GM19023 (cell line): ENCODE data around the gene SSBP2.
"Not testable (repeated sequence)": the region's sequence is repeated elsewhere in the genome, so short reads cannot be mapped to it uniquely, and the experiment has no call there.

Experiments
- ATAC-seq: cut with Tn5 transposase; IDR thresholded peaks from one replicate; pipeline ENCODE4 v1.9.1; 2021; ENCODE audit warnings: mild to moderate bottlenecking, moderate library complexity; ENCODE audit not compliant: unreplicated experiment

Gene SSBP2

DNA sequence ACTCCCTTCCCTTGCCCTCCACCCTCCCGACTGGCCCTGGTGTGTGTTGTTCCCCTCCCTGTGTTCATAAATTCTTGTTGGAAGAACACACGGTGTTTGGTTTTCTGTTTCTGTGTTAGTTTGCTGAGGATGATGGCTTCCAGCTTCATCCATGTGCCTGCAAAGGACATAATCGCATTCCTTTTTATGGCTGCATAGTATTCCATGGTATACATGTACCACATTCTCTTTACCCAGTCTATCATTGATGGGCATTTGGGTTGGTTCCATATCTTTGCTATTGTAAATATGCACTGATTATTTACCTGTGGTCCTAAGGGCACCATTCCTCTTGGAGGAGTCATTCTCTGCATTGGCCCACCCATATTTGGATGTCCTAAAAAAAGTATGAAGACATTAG lies 277.5 kb downstream of the SSBP2 start:
- not testable (repeated sequence) for ATAC-seq

DNA sequence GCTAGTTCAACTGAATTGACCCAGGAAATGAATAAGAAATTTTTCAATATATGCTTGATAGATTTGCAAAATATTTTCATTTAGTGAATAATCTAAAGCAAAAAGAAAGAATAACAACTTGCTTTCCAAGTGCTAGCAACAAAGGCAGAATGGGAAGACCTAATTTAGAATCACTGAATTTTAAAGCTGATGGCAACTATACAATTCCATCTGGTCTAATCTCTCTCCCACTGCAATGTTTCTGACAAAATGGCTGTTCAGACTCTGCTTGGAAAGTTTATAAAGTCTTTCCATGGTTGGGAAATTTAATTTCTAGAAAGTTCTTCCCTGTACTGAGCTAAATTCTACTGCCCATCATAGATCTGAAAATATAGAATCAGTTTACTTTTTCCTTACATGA lies 281.2 kb downstream of the SSBP2 start:
- no peak for ATAC-seq

DNA sequence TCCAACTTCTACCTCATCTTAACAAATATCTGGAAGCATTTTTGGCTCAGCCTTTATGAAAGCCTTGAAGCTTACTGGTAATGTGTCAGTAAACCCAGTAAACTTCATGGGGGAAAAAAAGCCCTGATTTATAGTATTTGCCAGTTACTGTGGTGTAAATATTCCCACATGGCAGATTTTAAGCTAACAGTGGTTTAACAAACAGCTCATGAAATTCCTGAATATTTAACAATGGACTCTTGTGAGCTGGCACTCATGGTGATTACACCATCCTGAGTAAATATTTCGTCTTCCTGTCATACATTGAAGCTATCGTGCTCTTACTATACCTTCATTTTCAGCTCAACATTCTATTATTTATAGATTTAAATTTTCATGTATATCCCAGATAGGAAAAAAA lies 300.0 kb downstream of the SSBP2 start:
- no peak for ATAC-seq

DNA sequence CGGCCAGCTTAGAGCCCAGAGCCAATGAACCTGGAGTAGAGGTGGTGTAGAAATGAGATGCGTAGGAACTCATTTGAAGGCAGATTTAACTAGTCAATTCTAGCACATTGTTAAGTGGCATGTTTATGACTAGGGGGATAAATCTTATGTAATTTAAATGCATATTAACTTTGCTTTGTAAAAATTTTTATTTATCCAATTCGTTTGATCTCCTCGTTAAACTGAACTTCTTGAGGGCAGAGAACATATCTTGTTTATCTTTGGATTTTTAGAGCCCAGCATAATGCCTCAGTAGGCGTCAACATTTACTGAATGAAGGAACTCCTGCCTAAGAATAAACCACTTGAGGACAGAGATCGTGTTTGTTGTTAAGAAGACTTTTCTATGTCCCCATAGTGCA lies 315.9 kb downstream of the SSBP2 start:
- ATAC-seq: no peak

DNA sequence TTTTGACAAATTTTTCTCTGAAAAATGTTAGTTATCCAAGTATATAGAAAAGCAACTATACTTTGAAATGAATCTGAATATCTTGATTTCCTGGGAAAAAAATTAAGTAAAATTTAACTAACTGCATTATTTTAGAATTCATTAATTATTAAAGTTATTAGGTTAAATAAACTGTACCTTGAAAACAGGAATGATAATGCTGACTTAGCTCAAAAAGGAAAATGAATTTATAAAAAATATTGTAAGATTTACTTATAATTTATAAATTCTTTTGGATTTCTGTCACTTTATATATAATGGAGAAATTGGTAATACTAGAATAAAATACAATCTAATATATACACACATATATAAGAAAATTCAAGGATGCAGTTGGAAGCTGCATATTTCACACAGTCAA lies 320.9 kb downstream of the SSBP2 start:
- ATAC-seq: no peak

DNA sequence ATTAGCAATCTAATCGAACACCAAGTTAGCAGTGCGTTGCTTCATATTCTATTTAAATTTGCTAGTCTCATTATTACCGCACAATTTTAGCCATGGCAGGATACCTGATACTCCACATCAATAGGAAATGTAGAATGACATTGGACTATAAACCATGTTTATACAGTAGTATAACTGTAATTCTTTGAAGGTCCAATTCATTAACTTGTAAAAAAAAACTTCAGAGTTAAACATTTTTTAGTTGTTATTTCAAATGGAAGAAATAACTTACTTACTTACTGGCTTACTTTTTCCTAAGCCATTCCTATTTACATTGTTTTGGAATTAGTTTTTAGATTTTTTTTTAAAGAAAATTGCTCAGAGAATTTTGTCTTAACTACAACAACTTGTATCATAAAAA lies 321.5 kb downstream of the SSBP2 start:
- ATAC-seq: no peak

DNA sequence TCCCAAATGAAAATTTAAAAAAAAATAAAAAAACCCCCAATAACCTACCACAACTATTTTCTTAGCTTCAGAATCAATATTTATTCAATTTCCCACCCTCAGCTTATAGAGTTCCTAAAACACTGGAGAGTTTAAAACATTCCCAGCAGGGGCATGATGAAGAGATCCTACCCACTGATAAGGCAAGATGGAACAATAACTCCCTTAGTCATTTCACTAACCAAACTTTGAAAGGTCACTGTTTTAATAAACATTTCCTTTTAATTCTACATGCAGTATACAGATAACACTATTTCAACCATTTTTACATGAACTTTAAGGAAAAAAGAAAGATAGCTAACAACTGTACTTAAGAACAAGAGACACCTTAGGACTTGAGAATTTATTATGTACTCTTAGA lies 322.0 kb downstream of the SSBP2 start:
- no peak for ATAC-seq

DNA sequence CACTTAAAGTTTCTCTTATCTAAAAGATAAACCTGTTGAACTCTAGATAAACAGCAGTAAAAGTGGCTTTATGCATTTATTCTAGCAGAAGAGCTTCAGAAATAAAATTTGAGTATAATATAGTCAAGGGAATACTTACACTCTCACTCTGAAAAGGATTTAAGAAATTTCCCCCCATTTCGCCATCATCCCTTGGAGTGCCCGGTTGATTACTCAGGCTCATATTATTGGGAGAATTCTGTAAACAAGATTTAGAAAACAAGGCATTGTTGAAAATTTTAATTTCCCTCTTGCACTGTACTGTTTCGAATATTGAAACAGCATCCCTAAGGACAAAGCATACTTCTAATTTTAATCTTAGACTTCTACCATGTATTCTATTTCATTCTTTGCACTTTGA lies 322.5 kb downstream of the SSBP2 start:
- ATAC-seq: no peak

DNA sequence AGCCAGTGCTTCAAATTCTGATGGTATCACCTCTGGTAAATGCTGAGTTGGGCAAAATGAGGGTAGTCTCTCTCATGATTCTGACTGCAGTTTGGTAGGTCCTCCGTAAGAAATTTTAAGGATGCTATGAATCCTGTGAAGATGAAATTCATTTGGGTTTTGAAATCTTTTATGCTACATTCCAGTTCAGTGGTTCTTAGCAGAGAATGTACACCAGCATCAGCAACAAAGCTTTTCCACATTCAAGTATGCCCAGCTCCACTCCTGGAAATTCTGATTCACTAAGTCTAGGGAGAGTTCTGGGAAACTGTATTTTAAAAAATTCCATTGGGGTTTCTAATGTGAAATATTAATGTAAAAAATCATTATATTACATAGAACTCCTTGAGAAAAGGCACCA lies 323.3 kb downstream of the SSBP2 start:
- no peak for ATAC-seq

DNA sequence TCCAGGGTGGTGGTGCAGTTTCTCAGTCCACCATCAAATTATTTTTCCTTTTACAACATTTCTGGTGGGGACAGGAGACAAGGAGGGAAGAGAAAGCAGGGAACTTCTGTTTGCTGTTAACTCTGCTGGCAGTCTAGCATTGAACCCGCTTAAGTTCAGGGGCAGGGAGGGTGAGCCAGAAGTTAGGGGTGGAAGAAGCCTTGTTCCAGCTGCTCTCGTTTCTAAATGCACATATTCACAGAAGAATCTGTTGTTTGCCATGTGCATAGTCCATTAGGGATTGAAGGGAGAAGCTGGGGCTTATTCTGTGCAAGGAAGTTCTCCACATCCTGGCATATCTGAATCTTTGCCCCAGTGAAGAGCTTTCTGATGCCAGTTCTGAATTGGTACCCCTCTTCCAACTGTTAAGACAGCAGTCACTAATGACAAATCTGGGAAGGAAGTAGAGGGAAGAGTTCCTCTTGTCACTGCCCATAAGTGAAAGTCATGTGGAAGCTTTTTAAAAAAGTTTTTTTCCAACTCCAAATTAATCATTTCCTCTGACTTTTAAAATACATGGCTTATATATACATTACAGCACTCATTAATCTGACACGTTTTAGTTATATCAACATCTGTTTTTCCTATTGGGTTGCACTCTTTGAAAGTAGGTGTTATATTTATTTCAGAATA lies 324.4 kb downstream of the SSBP2 start:
- no peak for ATAC-seq

DNA sequence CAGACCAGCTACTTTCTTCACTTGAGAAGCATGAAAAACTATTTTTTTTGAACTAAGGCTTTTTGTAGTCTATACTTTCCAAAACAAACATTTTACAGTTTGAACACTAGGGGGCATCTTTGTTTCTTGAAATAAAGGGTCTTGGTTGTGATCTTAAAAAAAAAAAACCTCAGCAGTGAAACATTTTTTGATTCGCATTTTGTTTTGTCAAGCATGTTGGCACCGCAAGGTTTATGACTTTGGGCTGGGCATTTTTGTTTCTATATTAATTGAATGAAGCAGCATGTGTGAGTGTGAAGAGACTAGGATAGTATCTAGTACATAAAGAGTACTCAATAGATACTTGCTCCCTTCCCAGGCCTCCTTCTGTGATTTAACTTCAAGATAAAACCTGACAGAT lies 325.3 kb downstream of the SSBP2 start:
- no peak for ATAC-seq

DNA sequence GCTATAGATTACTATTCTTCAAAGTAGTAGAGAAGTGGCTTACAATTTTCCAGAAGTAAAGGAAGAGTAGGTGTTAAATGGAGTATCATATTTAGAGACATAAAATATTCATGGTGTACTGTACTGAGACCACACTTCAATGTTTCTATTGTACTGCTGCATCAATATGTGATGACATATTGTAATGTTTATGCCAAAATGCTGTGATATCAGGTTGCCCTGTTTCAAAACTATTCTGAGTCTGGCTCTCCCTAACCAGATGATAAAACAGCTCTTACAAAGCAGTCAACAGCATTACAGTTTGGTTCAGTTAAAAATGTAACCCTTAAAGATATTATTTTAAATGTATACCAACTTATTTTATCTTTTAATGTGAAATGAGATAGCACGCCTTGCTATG lies 326.2 kb downstream of the SSBP2 start:
- ATAC-seq: no peak

DNA sequence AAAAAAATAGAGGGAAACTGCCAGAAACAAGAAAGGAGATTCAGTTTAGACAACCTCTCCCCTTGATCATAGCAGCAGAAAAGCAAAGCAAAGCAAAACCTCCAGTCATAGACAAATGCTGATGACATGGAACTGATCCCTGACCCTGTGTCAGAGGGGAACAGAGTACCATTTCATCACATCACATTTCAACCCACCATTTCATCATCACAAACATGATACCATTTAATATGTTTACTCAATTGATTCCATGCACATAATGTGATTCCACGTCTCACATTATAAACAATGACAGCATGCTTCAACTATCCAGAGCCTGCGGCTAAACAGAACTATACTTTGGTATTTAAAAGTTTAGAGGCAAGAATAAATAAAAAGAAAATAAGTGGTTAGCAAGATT lies 328.2 kb downstream of the SSBP2 start:
- no peak for ATAC-seq

DNA sequence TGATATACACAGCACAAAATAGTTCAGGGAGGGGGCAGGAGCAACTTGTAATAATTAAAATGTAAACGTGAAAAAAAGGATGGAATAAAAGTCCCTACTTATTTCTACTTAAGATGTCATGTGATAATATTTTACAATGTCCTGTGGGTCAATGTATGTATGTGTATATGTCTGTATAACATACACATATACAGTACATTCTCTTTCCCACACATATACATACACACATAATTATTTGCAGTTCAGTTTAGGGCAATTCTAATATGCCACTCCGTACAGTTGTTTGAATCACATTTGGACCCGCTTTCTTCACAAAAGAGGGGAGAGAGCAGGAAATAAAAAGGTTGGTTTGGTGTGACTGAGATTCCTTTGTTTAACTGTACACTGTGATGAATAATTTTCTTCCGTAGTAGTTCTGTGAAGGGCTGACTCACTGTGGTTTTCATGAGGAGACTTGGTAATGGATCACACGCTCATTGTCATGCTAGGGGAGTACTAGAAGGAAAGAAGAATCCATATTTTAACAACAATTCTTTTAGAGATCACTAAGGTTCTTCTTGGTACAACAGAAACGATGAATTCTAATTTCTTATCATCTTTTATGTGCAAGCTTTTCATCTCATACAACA lies 330.7 kb downstream of the SSBP2 start:
- no peak for ATAC-seq

DNA sequence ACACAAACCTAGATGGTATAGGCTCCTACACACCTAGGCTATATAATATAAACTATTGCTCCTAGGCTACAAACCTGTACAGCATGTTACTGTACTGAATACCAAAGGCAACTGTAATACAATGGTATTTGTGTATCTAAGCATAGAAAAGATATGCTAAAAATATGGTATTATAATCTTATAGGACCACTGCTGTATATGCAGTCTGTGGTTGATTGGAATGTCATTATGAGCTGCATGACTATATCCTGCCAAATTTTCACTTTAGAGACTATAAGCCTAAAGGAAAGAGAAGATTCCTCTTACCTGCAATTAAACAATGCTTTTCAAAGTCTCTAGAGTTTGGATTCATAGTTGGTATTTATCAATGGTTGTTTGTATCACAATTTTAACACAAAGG lies 332.3 kb downstream of the SSBP2 start:
- ATAC-seq: no peak

DNA sequence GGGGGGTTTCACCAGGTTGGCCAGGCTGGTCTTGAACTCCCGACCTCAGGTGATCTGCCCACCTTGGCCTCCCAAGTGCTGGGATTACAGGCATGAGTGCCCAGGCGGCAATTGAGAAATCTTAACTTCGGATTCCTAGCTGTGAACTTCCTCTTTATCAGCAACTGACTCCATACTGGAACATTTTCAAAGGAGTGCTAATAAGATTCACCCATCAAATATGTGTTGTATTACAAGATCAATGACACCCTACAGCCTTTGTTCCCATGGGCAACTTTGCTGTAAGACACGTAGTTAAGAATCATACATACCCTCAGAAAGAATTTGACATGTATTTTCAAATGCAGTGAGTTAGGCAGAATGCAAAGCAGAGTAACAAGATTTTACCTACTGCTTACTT lies 333.8 kb downstream of the SSBP2 start:
- ATAC-seq: no peak

DNA sequence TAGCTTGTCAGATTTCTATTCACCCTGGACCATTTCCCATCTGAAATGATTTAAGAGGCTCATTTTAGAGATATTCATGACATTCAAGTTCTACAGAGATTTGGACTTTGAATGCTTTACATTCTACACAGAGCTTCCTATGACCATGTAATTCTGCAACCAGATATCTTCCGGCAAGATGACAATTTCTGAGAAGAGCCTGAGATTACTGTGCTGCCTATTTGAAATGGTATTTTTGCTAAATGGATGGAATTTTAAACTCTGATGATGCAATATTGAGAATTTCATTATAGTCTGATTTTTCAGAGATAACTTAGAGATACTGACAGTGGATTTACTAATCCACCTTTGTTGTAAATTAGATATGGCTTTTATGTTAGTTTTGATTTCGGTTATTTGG lies 341.0 kb downstream of the SSBP2 start:
- ATAC-seq: no peak

DNA sequence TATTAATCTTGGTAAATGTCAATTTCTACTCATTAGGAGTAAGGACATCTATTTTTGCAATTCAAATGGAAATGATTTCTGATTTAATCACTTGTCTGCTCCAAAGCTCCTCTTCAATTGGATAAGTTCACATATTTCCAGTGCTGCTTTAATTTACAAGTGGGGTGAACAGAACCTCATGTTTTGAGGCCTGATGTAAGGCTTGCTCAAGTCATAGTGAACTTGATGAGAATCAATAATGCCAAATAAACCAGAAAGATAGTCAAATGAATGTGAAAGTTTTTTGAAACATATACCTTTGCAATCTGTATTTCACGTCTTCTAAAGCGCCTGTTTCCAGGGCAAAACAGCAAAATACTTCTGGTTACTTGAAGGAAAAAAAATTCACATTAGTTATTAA lies 341.5 kb downstream of the SSBP2 start:
- ATAC-seq: no peak

DNA sequence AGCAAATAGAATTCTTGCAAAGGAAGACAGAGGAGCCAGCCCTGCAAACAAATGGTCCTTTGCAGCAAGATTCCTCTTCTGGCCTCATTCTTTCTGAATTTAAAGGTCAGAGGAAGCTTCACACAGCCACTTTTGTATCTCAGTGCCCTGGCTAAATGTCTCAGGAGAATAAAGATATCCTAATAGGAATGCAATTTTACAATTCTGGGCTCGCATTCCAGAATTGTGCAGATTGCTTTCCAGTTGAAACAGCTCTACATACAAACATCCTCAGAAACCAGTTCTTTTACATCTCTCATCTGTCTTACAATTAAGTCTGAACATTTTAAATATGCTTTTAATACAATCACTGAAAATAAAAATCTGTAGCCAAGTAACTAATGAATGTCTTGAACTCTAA lies 342.4 kb downstream of the SSBP2 start:
- ATAC-seq: no peak

DNA sequence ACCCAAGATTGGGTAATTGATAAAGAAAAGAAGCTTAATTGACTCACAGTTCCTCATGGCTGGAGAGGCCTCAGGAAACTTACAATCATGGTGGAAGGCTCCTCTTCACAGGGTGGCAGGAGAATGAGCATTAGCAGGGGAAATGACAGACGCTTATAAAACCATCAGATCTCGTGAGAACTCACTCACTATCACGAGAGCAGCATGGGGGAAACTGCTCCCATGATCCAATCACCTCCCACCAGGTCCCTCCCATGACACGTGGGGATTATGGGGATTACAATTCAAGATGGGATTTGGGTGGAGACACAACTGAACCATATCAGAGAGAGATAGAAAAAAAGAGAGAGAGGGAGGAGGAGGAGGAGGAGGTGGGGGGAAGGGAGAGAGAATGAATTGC lies 343.1 kb downstream of the SSBP2 start:
- ATAC-seq: not testable (repeated sequence)

DNA sequence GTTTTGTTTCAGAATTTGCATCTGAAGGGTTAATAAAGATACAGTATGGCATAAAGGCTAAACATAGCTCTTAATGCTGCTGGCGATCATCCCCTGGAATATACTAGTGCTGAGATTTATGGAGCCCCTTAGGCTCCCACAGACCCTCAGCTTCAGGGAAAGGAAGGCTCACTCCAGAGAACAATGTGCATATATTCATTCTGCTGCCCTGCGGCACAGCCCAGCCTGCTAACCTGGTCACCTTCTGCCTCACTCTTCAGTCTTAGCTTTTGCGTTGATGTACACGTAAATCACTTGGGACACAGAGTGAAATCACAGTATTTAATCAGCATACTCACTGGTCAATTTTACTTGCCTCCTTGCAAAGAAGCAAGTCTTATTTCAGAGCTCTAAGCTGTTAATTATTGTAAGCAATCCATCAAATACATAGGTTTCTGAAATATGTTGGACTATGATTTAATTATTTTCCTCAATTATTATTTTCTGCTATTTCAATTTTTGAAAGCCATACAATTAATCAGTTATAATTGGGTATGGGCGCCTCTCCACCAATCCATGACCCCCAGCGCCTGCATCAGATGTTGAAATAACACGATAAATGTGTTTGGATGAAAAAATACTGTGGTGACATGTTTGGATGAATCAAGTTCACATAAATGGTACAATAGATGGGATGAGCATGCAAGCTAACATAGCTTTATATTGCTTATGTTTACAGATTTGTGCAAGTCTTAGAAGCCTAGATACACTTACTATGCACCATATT lies 345.6 kb downstream of the SSBP2 start:
- no peak for ATAC-seq

DNA sequence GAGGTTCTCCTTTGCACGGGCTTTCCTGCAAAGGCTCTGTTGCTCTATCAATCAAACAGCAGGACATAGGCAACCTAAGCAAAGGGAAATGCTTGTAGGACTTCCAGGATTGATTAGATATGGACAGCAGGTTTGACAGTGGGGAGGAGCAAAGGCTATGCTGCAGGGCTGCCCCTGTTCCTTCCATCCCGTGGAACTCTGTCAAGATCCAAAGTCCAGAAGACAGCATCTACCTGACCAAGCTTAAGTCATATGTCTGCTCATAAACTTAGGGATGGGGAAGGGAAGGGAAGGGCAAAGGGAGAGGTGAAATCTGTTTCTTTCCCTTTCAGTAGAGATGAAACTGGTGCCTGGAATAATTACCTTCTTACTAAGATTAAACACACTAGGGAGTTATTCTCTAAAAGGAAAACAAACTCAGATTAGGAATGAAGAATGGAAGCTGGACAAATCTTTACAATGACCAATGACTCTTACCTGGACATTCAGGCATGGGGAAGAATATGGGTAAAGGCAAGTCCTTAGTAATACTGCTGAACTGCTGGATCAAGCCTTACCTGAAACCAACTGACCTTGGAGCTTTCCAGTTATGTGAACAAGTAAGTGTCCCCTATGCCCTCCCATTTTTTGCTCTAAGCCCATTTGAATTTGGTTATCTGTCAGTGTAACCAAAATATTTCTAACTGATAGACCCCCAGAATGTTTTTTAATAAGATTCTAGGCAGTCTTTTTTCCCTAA lies 348.5 kb downstream of the SSBP2 start:
- no peak for ATAC-seq
